Transverse colon (tissue), 4 donors: ENCODE data around the gene ZFAND5. TPM values are rescaled to one million over a fixed set of nuclear protein-coding genes. Genes with fewer than 3 reads are reported as not detected.

Experiments
- DNase-seq: peaks from one replicate; pipeline ENCODE4 v3.0.0-alpha.2; 2019
- H3K27ac ChIP-seq, 4 donors: fragments of 200-600 bp; sonication (generic); 2 replicates each; pipeline ENCODE4 v1.5.1; 2016 to 2018; ENCODE audit warnings: inconsistent platforms in 4 of 4
- H3K27me3 ChIP-seq: fragments of 200-600 bp; sonication (generic); 2 replicates; pipeline ENCODE4 v1.5.1; 2017; ENCODE audit warnings: inconsistent platforms
- H3K36me3 ChIP-seq, 4 donors: fragments of 200-600 bp; sonication (generic); 2 replicates each; pipeline ENCODE4 v1.5.1; 2017 to 2019; ENCODE audit warnings: inconsistent platforms in 4 of 4
- H3K4me1 ChIP-seq, 4 donors: fragments of 200-600 bp; sonication (generic); 2 replicates each; pipeline ENCODE4 v1.5.1; 2017 to 2020; ENCODE audit warnings: inconsistent platforms in 4 of 4
- H3K4me3 ChIP-seq, 4 donors: fragments of 200-600 bp; sonication (generic); 1 replicate in 1 of 4; 2 replicates in 3 of 4; pipeline versions ENCODE4 v1.5.1 to v1.6.1; 2017 to 2019; ENCODE audit warnings: inconsistent platforms in 4 of 4
- H3K9me3 ChIP-seq, 2 donors: fragments of 200-600 bp; sonication (generic); 2 replicates each; pipeline ENCODE4 v1.5.1; 2017 to 2019; ENCODE audit warnings: inconsistent platforms in 2 of 2
- EP300 ChIP-seq: sonication (generic); formaldehyde crosslinking; IDR thresholded peaks from one replicate; pipeline ENCODE4 v1.6.1; 2017; ENCODE audit warnings: antibody characterized with exemption, low read depth
- POLR2A ChIP-seq: fragments of 450-650 bp; IDR thresholded peaks from one replicate; pipeline ENCODE4 v1.6.1; 2016; ENCODE audit warnings: antibody characterized with exemption, mild to moderate bottlenecking, moderate library complexity
- POLR2AphosphoS5 ChIP-seq, 3 donors: sonication (generic); formaldehyde crosslinking; IDR thresholded peaks; one replicate each; pipeline ENCODE4 v1.6.1; 2016; ENCODE audit warnings: antibody characterized with exemption in 3 of 3
- WGBS, 2 donors: methylation state at CpG; one replicate each; pipeline ENCODE4 v1.1.5; 2018; ENCODE audit warnings: low coverage in 1 of 2; 5-methylcytosine and 5-hydroxymethylcytosine counted together
- in situ Hi-C, 4 donors: fragments of 200-750 bp; cut with MboI; loops; one replicate each; pipeline versions ENCODE4 v1.15.0 to v1.15.1; 2017; ENCODE audit warnings: low sequenced_read_pairs in 3 of 4, low pct_ligation_motif_present in 1 of 4, low pct_unique_long_range_greater_than_20kb in 1 of 4
- intact Hi-C: fragments of 100-400 bp; cut with DNase I; formaldehyde crosslinking; loops from one replicate; pipeline ENCODE4 v1.15.1; 2023; ENCODE audit warnings: low total_unique reads
- total RNA-seq, 4 donors: library from RNA; depleted of rRNA; stranded (reverse); fragments of >200 nt; gene quantifications; one replicate each; pipeline ENCODE4 v1.1.0, GENCODE V29; 2016
- TF ChIP-seq, protein P1 (sequence below), 5 experiments: fragments of 200-600 bp in 3 of 5; fragments of 450-650 bp in 2 of 5; sonication (generic) in 3 of 5; IDR thresholded peaks; 1 replicate in 2 of 5; 2 replicates in 3 of 5; pipeline ENCODE4 v1.5.1; 2016 to 2017; ENCODE audit warnings: antibody characterized with exemption in 5 of 5, inconsistent platforms in 3 of 5, mild to moderate bottlenecking in 2 of 5, moderate library complexity in 1 of 5

ZFAND5 gene, protein sequence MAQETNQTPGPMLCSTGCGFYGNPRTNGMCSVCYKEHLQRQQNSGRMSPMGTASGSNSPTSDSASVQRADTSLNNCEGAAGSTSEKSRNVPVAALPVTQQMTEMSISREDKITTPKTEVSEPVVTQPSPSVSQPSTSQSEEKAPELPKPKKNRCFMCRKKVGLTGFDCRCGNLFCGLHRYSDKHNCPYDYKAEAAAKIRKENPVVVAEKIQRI
- total RNA-seq, result 100 to 1,000 TPM in 2 of 4 donors, 10 to 100 TPM in 2; 49.0 to 190 (median 98.2) TPM

DNA sequence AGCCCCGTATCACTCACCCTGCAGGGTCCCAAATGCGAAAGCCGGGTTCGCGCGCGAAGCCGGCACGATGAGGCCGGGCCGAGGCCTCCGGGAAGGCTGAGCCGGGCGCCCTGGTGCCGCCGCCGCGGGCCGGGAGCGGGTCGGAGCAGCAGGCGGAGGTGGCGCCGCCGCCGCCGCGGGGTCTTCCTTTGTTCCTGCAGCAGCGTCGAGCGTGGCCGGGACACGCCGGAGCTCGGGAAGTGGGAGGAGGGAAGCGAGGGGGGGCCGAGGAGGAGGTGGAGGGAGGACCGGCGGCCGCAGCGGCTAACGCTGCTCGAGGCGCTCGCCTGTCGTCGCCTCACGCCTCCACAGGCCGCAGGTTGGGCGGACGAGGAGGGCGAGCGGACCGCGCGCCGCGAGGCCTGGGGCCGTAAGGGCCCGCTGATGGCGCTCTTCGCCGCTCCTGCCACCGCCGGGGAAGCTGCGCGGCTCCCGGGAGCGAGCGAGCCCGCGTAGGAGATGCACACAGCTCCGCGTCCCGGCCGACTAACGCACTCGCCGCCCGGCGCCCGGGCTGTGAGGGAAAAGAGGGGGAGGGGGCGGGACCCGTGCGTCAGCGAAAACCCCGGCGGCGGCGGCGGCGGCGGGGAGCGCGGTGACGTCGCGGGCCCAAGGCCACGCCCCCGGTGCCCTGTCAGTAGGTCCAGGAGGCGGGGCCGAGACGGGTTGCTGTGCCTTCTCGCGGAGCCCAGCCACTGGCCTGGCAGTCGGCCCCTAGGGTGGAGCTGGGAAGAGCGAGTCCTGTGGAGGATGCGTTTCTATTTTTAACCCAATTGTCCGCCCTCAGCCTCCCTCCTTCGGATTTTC is at the start of gene ZFAND5:
Gene ZFAND5, minus strand, starts transcription at position 530 of the 846 bp plus-strand sequence. CDS start 4,430 bp downstream, outside the sequence.
- Histone ChIP-seq H3K27me3 (no peaks in the 10 kb centered on the region), H3K4me1 (peaks cover 0 to 48% (median 35%) of the 10 kb centered on the region in 4 donors), H3K4me3 (peak within 1 kb of the TSS; percentile 83 to 98 (median 98)), H3K36me3 (peaks cover 0 to 5% (median under 1%) of the 10 kb centered on the region in 4 donors), H3K9me3 (no peaks in the 10 kb centered on the region), H3K27ac (peak within 1 kb of the TSS; percentile 99 to 100 (median 100))
- WGBS, 2 donors, result 0% methylated on average over 12 to 72 of the region's 110 CpGs
- peak; percentile 98 for DNase-seq
- TF ChIP-seq EP300 (peak; percentile 63), POLR2AphosphoS5 (IDR thresholded peaks at IDR 0.05) (peak; percentile 100), POLR2A (peak; percentile 100)
- TF ChIP-seq, protein P1, sequence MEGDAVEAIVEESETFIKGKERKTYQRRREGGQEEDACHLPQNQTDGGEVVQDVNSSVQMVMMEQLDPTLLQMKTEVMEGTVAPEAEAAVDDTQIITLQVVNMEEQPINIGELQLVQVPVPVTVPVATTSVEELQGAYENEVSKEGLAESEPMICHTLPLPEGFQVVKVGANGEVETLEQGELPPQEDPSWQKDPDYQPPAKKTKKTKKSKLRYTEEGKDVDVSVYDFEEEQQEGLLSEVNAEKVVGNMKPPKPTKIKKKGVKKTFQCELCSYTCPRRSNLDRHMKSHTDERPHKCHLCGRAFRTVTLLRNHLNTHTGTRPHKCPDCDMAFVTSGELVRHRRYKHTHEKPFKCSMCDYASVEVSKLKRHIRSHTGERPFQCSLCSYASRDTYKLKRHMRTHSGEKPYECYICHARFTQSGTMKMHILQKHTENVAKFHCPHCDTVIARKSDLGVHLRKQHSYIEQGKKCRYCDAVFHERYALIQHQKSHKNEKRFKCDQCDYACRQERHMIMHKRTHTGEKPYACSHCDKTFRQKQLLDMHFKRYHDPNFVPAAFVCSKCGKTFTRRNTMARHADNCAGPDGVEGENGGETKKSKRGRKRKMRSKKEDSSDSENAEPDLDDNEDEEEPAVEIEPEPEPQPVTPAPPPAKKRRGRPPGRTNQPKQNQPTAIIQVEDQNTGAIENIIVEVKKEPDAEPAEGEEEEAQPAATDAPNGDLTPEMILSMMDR (IDR thresholded peaks at IDR 0.05), result peak in 2 of 5 experiments; percentile 6 to 17
- in situ Hi-C loops (loop anchor here in 1 of 4 donors (10.0 kb wide), 1 partner anchor 70 kb away; no protein-coding TSS in a partner anchor), intact Hi-C loops (loop anchor here (2.0 to 10.0 kb wide), 4 partner anchors 50 to 1950 kb away; partner anchors contain the start of gene KLF9)

DNA sequence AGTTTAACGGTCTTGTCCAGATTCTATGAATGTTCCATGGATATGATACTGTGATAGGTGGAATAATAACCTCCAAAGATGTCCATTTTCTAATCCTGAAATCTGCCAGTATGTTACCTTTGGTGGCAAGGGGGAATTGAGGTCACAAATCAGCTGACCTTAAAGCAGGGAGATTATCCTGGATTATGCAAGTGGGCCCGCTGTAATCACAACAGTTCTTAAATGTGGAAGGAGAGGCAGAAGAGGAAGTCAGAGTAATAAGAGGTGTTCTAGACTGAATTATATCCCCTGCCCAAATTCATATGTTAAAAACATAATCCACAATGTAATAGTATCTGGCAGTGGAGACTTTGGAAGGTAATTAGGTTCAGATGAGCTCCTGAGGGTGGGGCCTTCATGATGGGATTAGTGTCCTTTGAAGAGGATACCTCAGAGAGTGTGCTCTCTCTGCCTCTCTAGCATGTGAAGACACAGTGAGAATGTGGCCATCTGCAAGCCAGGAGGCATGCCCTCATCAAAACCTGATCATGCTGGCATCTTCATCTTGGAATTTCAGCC is 47.6 kb upstream of the ZFAND5 start:
- no peak overlapping the region for H3K4me3 ChIP-seq
- intact Hi-C loops (no loop called here), in situ Hi-C loops (loop anchor here in 1 of 4 donors (10.0 kb wide), 1 partner anchor 62 kb away; no protein-coding TSS in a partner anchor)
- no peaks in the 10 kb centered on the region for H3K36me3 ChIP-seq
- no peaks in the 10 kb centered on the region for H3K4me1 ChIP-seq
- no peak for DNase-seq
- no peaks in the 10 kb centered on the region for H3K9me3 ChIP-seq
- WGBS, 2 donors, result 91 to 94% methylated on average over 2 of the region's 2 CpGs
- no peaks in the 10 kb centered on the region for H3K27me3 ChIP-seq
- TF ChIP-seq POLR2AphosphoS5 (IDR thresholded peaks at IDR 0.05), result no peak
- no peak for TF ChIP-seq POLR2A
- TF ChIP-seq, protein P1 (IDR thresholded peaks at IDR 0.05), result no peak
- TF ChIP-seq EP300, result no peak
- H3K27ac ChIP-seq, result no peak overlapping the region

DNA sequence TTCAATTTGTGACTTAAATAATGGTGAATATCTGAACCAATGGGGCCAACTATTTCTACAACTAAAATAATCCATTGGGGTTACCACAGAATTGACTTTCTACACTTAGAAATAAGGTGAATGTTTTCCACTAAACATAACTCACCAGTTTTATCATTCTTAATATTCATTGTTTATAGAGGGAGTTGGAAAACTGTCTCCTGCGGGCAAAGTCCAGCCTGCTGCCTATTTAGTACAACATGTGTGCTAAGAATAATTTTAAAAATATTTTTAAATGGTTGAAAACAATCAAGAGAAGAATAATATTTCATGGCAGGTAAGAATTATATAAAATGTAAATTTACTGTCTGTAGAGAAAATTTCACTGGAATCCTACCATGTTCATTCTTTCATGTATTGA is 45.2 kb upstream of the ZFAND5 start:
- in situ Hi-C loops, result loop anchor here in 1 of 4 donors (10.0 kb wide), 1 partner anchor 65 kb away; no protein-coding TSS in a partner anchor
- H3K9me3 ChIP-seq, result no peaks in the 10 kb centered on the region
- no peaks in the 10 kb centered on the region for H3K36me3 ChIP-seq
- DNase-seq, result no peak
- TF ChIP-seq, protein P1 (IDR thresholded peaks at IDR 0.05), result no peak
- TF ChIP-seq POLR2AphosphoS5 (IDR thresholded peaks at IDR 0.05), result no peak
- TF ChIP-seq EP300, result no peak
- no peak for TF ChIP-seq POLR2A
- no peaks in the 10 kb centered on the region for H3K4me1 ChIP-seq
- no peaks in the 10 kb centered on the region for H3K27me3 ChIP-seq
- no peak overlapping the region for H3K4me3 ChIP-seq
- intact Hi-C loops, result no loop called here
- WGBS, 2 donors, result 82 to 84% methylated on average over 1 of the region's 1 CpG
- no peak overlapping the region for H3K27ac ChIP-seq

DNA sequence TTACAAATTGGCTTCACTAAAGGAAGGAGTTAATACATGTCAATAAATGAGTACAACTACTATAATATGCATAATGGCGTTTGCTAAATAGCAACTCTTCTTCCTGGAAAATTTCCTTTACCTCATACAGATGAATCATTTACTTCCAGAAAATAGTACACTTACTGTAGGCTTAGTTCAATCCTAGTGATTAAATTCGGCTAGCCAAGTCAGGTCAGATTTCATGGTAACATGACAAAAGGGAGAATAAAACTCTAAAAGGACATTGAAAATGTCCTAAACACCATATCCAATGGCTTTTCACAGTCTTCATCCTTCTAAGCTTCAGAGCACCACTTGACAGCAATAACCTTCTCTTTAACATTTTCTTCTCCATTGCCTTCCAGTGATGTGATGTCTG is 42.1 kb upstream of the ZFAND5 start:
- intact Hi-C loops (no loop called here), in situ Hi-C loops (loop anchor here in 1 of 4 donors (10.0 kb wide), 1 partner anchor 58 kb away; no protein-coding TSS in a partner anchor)
- TF ChIP-seq, protein P1 (IDR thresholded peaks at IDR 0.05), result no peak
- TF ChIP-seq POLR2A (no peak), POLR2AphosphoS5 (IDR thresholded peaks at IDR 0.05) (no peak), EP300 (no peak)
- DNase-seq, result no peak
- 21 to 29% methylated on average over 2 of the region's 2 CpGs for WGBS, 2 donors
- Histone ChIP-seq H3K36me3 (no peaks in the 10 kb centered on the region), H3K9me3 (no peaks in the 10 kb centered on the region), H3K4me1 (no peaks in the 10 kb centered on the region), H3K27ac (no peak overlapping the region), H3K27me3 (no peaks in the 10 kb centered on the region), H3K4me3 (no peak overlapping the region)
